Activated T-cell treated with anti-CD3 and anti-CD28 coated beads, Interleukin-2, amount 50 U/mL, for 4 hours (primary cell): ENCODE data around the gene KDM4C. TPM values are rescaled to one million over a fixed set of nuclear protein-coding genes. Genes with fewer than 3 reads are reported as not detected.

Experiments used
- ATAC-seq, 2 donors: fragments of 200-7000 bp; cut with Tn5 transposase; one replicate each; pipeline ENCODE4 v1.10.0; 2021
- DNase-seq: peaks from one replicate; pipeline ENCODE4 v3.0.0-alpha.2; 2020
- H3K27me3 Mint-ChIP-seq: one replicate; pipeline ENCODE4 v1.8.0; 2021; ENCODE audit warnings: low read depth, mixed read lengths
- H3K36me3 Mint-ChIP-seq: one replicate; pipeline ENCODE4 v1.8.0; 2022; ENCODE audit warnings: mixed read lengths; ENCODE audit not compliant: insufficient read depth
- H3K4me1 Mint-ChIP-seq: one replicate; pipeline ENCODE4 v1.8.0; 2021; ENCODE audit warnings: low read depth, mixed read lengths
- H3K4me3 Mint-ChIP-seq: one replicate; pipeline ENCODE4 v1.8.0; 2021; ENCODE audit warnings: mild to moderate bottlenecking, moderate library complexity, mixed read lengths
- H3K9me3 Mint-ChIP-seq: one replicate; pipeline ENCODE4 v1.8.0; 2021; ENCODE audit warnings: mixed read lengths
- total RNA-seq, 3 donors: library from RNA; stranded (reverse); gene quantifications; one replicate each; pipeline ENCODE4 v1.2.1, GENCODE V29; 2021

KDM4C gene
- total RNA-seq, 3 donors from 2014 or later: 22.9 to 26.5 (median 25.6) TPM

DNA sequence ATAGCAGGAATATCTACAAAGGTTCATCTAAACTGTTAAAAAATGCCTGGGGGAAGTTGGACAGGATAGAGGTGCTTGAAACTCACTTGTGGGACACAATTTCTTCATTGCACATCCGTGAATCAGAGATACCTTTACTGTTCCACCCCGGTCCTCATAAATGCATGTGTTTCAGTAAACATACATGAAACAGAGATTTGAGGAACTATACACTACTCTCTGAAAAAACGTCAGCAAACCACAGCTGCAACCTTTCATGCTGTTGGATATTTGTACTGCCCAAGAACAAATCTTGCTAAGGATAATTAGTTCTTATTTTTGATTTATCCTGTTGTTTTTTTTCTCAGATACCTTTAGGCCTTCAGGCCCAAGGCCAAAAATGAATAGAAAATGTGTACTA, 337.3 kb downstream of the KDM4C start:
- no peaks in the 10 kb centered on the region for H3K27me3 Mint-ChIP-seq
- H3K9me3 Mint-ChIP-seq: peaks cover 11% of the 10 kb centered on the region
- no peak overlapping the region for H3K4me3 Mint-ChIP-seq
- no peaks in the 10 kb centered on the region for H3K4me1 Mint-ChIP-seq
- ATAC-seq: no peak
- DNase-seq: no peak
- H3K36me3 Mint-ChIP-seq: peaks cover 66% of the 10 kb centered on the region

DNA sequence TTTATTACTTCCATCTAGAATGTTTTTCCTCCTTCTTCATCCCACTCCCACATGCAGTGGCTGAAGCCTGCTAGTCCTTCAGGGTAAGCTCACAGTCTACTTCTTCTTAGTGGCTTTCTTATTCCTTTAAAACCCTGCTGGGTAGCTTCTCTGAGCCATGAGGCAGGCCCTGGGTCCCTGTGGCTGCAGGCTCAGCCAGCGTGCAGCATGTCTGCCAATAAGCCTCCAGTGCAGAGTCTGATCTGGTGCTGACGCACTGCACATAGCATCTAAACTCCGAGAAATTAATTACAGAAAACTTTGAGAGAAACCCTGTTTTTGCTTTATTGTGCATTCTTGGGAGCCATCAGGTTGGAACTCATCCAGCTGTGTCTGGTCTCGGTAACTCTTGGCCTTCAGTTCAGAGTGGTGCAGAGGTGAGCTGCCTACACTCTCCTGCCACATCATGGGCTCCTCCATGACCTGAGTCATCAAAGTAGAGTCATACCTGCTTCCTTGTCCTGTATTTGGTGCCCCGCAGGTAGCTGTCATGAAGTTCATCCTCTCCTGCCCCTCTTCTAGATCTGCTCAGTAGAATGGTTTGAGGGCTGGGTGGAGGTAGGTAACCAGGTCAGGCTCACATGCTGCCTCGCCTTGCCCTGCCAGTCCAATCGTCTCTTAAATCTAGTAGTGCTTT, 339.4 kb downstream of the KDM4C start:
- Mint-ChIP-seq H3K27me3 (no peaks in the 10 kb centered on the region), H3K4me3 (no peak overlapping the region), H3K36me3 (peaks cover 64% of the 10 kb centered on the region), H3K4me1 (no peaks in the 10 kb centered on the region), H3K9me3 (peaks cover 11% of the 10 kb centered on the region)
- ATAC-seq (no peak), DNase-seq (no peak)

DNA sequence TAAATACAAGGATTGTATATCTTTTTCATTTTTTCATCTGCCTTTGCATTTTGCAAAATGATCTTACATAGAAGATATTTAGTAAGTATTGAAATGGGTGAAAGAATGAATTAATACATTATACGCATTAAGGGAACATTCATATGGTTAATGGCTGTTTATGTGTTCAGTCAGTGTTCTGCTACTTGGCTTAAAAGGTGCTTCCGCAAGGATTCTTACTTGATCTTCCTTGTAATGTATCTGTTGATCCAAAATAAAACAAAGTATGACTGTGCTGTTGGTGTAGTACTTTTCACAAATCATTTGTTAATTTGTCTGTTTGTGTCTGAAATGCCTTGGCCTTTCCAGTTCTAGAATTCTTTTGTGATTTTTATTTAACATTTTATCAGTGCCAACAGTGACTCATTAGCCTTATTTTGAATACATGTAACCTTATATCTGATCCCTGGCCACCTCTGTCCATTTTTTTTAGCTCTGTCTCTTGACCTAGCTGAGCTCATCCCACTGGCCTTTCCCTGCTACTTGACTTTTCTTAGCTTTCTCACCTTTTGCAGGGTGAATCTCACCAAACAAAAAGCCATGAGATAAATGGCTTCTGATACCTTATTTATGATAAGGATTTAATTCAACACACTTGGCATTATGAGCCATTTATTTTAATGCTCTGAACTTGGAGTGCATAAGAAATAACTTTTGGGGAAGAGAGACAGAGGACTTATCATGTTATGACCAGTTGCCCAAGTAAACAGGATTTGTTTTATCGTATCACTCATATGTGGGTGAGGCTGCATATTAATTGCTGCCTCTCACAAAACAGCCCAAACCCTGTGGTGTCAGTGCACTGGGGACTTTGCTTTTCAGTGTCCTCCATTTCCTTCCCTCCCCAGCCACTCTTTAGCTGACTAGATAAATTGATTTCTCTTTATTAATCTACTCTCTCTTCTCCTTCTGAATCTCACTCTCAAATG, 340.3 kb downstream of the KDM4C start:
- Mint-ChIP-seq H3K27me3 (no peaks in the 10 kb centered on the region), H3K4me3 (no peak overlapping the region), H3K4me1 (no peaks in the 10 kb centered on the region), H3K9me3 (peaks cover 11% of the 10 kb centered on the region), H3K36me3 (peaks cover 64% of the 10 kb centered on the region)
- DNase-seq (no peak), ATAC-seq (no peak)

DNA sequence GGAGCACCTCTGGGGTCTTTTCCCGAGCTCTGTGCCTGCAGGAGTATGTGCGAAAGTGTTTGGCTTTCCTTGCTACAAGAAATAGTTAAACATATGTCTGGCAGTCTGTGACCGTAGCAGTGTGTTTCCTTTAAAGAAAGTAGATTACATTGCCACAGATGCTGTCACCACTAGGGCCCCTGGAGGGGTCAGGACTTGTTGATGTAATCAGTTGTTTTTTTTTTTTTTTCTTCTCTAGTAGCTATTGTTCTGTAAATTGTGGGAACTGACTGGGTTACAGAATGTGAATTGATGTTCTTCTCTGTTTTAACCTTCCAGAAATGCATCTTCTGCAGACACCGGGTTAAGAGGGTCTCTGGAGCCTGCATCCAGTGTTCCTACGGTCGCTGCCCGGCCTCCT, 345.6 kb downstream of the KDM4C start:
- peaks cover 11% of the 10 kb centered on the region for H3K9me3 Mint-ChIP-seq
- DNase-seq (no peak), ATAC-seq (no peak)
- H3K4me3 Mint-ChIP-seq: no peak overlapping the region
- peaks cover 60% of the 10 kb centered on the region for H3K36me3 Mint-ChIP-seq
- no peaks in the 10 kb centered on the region for H3K27me3 Mint-ChIP-seq
- no peaks in the 10 kb centered on the region for H3K4me1 Mint-ChIP-seq

DNA sequence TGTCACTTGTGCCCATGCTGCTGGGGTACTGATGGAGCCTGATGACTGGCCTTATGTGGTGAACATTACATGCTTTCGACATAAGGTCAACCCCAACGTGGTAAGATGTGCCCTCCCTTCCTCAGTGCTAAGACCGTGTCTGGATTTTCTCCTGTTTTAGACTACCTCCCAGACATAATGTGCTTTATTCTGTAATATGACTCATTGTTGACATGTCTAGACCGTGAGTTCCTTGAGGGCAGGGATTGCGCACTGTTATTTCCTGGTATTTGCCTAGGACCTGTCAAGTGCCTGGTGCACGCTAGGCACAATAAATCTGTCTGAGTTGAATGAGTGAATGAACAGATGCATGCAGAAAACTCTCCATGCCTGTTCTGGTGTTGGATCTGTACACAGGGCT, 346.0 kb downstream of the KDM4C start:
- no peak overlapping the region for H3K4me3 Mint-ChIP-seq
- peaks cover 8% of the 10 kb centered on the region for H3K9me3 Mint-ChIP-seq
- H3K36me3 Mint-ChIP-seq: peaks cover 57% of the 10 kb centered on the region
- H3K4me1 Mint-ChIP-seq: no peaks in the 10 kb centered on the region
- no peak for DNase-seq
- no peaks in the 10 kb centered on the region for H3K27me3 Mint-ChIP-seq
- ATAC-seq: no peak

GRCh38 chr9:7104625-7105024, 346.9 kb downstream of the KDM4C start:
- Mint-ChIP-seq H3K36me3 (peaks cover 52% of the 10 kb centered on the region), H3K9me3 (no peaks in the 10 kb centered on the region), H3K27me3 (no peaks in the 10 kb centered on the region), H3K4me3 (no peak overlapping the region), H3K4me1 (no peaks in the 10 kb centered on the region)
- ATAC-seq (no peak), DNase-seq (no peak)

GRCh38 chr9:7105095-7105494, 347.3 kb downstream of the KDM4C start:
- peaks cover 56% of the 10 kb centered on the region for H3K36me3 Mint-ChIP-seq
- no peaks in the 10 kb centered on the region for H3K9me3 Mint-ChIP-seq
- no peaks in the 10 kb centered on the region for H3K4me1 Mint-ChIP-seq
- no peak for ATAC-seq
- H3K27me3 Mint-ChIP-seq: no peaks in the 10 kb centered on the region
- no peak for DNase-seq
- no peak overlapping the region for H3K4me3 Mint-ChIP-seq

- DNase-seq: no peak
- Mint-ChIP-seq H3K4me1 (no peaks in the 10 kb centered on the region), H3K4me3 (no peak overlapping the region), H3K36me3 (peaks cover 53% of the 10 kb centered on the region), H3K9me3 (no peaks in the 10 kb centered on the region), H3K27me3 (no peaks in the 10 kb centered on the region)
- ATAC-seq: no peak
These were observed 351.2 kb downstream of the KDM4C start for GRCh38 chr9:7108936-7109335.

DNA sequence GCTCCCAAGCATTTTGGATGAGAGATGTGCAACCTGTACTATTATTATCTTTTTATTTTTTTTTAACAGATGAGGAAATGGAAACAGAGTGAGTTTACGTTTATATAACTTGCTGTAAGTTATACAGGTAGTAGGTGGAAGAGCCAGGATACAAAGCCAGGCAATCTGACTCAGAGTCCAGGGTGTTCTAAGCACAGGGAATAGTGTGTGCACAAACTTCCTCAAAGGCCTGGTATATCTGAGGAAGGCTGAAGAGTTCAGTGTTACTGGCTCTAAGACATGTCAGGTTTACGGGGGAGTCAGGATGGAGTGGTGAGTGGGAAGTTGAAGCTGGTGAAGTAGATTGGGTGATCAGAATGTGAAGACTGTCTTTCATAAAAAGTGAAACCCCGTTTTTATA, 353.6 kb downstream of the KDM4C start:
- DNase-seq (no peak), ATAC-seq (no peak)
- H3K4me1 Mint-ChIP-seq: peaks cover 1% of the 10 kb centered on the region
- peaks cover 41% of the 10 kb centered on the region for H3K36me3 Mint-ChIP-seq
- H3K4me3 Mint-ChIP-seq: no peak overlapping the region
- H3K9me3 Mint-ChIP-seq: no peaks in the 10 kb centered on the region
- H3K27me3 Mint-ChIP-seq: no peaks in the 10 kb centered on the region

DNA sequence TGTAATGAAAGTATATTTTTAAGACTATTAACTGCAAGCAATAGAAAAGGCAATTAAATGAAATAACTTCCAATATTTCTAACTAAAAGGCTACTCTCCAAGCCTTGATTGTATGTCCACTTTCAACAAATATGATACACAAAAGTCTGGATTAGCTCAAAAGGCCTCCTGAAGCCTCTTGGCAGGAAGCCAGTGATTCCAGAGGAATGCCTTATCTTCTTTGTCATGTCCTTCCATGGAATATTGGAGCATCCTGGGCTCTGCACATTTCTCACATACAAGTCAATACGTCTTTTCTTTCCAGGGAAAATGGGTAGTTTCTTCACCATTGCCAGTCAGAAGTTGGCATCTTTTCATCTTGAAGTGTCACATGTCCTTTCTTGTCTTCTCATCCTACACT, 357.8 kb downstream of the KDM4C start:
- Mint-ChIP-seq H3K4me3 (no peak overlapping the region), H3K9me3 (no peaks in the 10 kb centered on the region), H3K27me3 (no peaks in the 10 kb centered on the region), H3K36me3 (peaks cover 28% of the 10 kb centered on the region), H3K4me1 (peaks cover 13% of the 10 kb centered on the region)
- ATAC-seq (no peak), DNase-seq (no peak)

DNA sequence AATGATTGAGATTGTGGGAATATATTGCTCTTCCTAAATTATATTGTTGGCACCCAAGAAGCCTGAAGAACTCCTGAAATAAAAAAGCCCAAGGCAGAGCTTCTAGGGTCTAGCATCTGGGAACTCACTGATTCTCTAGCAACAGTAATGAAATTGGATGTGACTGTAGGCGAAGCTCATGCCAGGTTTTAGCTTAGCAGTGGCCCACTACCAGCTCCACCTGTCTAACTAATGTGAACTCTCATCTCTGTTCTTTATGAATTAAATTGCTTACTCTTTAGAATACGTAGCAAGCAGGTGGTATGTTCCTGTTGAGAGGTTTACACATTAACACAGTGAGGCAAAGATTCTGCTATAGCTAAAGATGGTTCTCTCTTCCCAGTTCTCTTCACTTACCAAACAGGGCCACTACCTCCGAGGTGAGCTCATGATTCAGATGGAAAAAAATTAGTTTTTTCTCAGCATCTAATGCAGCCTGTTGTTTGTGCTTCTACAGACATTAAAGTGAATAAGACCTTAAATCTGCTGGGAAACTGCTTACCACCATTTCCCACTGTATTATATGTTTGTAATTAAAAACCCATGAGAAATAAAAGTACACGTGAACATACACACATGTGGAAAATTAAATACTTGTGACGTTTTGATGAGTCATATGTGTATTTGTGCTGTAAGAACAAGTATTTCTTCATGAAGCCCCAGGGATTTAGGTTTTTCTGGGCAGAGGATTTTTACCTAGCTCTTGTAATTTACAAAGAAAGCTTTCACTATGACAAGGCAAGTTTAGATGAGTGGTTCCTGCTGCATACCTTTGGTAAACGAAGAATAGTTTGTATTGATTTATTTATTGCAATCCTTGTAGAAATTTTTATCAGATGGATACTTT, 360.1 kb downstream of the KDM4C start:
- Mint-ChIP-seq H3K36me3 (peaks cover 22% of the 10 kb centered on the region), H3K4me1 (peaks cover 22% of the 10 kb centered on the region), H3K27me3 (no peaks in the 10 kb centered on the region), H3K4me3 (no peak overlapping the region), H3K9me3 (no peaks in the 10 kb centered on the region)
- ATAC-seq (no peak), DNase-seq (no peak)

DNA sequence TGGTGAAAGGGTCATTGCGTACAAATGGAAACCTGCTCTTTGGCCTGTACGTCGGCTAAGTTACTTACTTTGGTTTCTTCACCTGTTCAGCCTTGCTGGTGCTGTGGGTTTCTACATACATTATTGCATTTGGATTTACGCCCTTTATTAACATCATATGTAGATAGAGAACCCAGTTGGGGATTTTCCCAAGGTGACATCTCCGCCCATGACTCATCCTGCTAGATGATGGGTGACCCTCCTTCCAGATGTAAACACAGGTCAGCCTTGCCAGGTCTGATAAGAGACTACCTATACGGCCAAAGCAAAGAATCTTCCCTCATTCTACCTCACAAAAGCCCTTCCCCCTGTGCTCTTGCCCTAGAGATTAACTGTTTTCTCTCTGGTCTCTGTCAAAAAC, 360.9 kb downstream of the KDM4C start:
- no peaks in the 10 kb centered on the region for H3K9me3 Mint-ChIP-seq
- ATAC-seq: no peak

GRCh38 chr9:7119612-7120011, 361.8 kb downstream of the KDM4C start:
- H3K27me3 Mint-ChIP-seq: no peaks in the 10 kb centered on the region
- H3K36me3 Mint-ChIP-seq: peaks cover 27% of the 10 kb centered on the region
- H3K4me3 Mint-ChIP-seq: no peak overlapping the region
- H3K4me1 Mint-ChIP-seq: peaks cover 24% of the 10 kb centered on the region
- ATAC-seq (no peak), DNase-seq (no peak)
- no peaks in the 10 kb centered on the region for H3K9me3 Mint-ChIP-seq

More for the DNA sequence above, 360.9 kb downstream of the KDM4C start:
- H3K27me3 Mint-ChIP-seq: no peaks in the 10 kb centered on the region
- peaks cover 25% of the 10 kb centered on the region for H3K36me3 Mint-ChIP-seq
- DNase-seq: no peak
- H3K4me3 Mint-ChIP-seq: no peak overlapping the region
- H3K4me1 Mint-ChIP-seq: peaks cover 24% of the 10 kb centered on the region

DNA sequence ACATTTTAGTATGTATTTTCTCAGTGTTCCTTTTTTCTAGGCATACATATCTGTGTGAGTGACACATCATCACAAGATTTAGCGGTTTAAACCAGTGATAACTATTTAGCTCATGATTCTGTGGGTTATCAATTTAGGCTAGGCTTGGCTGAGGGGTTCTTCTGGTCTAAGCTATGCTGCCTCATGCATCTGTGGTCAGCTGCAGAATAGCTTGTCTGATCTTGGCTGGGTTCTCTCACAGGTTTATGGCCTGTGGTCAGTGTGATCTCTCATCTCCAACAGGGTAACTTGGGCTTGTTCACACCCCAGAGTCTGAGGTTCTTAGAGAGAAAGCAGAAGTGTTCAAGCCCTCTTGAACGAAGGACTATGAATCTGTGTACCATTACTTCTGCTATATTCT, 363.3 kb downstream of the KDM4C start:
- Mint-ChIP-seq H3K27me3 (no peaks in the 10 kb centered on the region), H3K36me3 (peaks cover 26% of the 10 kb centered on the region), H3K4me1 (peaks cover 24% of the 10 kb centered on the region), H3K4me3 (no peak overlapping the region), H3K9me3 (no peaks in the 10 kb centered on the region)
- no peak for DNase-seq
- no peak for ATAC-seq
